ENCODE measurements around the gene GABRP. TPM values are rescaled to one million over a fixed set of nuclear protein-coding genes. Genes with fewer than 3 reads are reported as not detected.
A peak's percentile ranks its signal among the peaks of the same experiment; 100 is the strongest.

GABRP gene
- polyA plus RNA-seq, 1 of the 3 experiments (the other 2 are of a cell fraction), result 0.03 TPM

GRCh38 chr5:170751631-170752030, 31.9 kb upstream of the GABRP start:
- 28% methylated on average over 5 of the region's 11 CpGs for WGBS (ENCODE audit: low lambda C conversion rate)
- POLR2A ChIA-PET, result no interaction called here
- peak; percentile 69 for DNase-seq
- no peaks in the 10 kb centered on the region for H4K20me1 ChIP-seq (ENCODE audit: insufficient read depth)
- H3K4me1 ChIP-seq (ENCODE audit: control insufficient read depth in 1 of 2, insufficient read depth in 2 of 2, low read depth in 1 of 2, low read length in 1 of 2), result peaks cover 0 to 59% of the 10 kb centered on the region in 2 experiments; a peak in 1 of 4 replicates
- H3K4me2 ChIP-seq, result no peak overlapping the region
- peak overlapping the region in 1 of 2 experiments; percentile 91; a peak in 2 of 4 replicates for H3K27ac ChIP-seq (ENCODE audit: low read depth in 2 of 2, low read length in 1 of 2)
- H3K9me2 ChIP-seq, result no peaks in the 10 kb centered on the region
- CTCF ChIA-PET, result interaction anchor here (1.0 to 14.2 kb wide), 2 partner anchors 38 kb away, joined by 3 to 511 read pairs; partner anchors contain the start of gene GABRP
- no peaks in the 10 kb centered on the region for H3K79me2 ChIP-seq (ENCODE audit: insufficient read depth)
- no peaks in the 10 kb centered on the region for H3K36me3 ChIP-seq (replicated peaks in 1 of 2; ENCODE audit: control insufficient read depth in 1 of 2, insufficient read depth in 2 of 2, low read length in 1 of 2)
- no peak overlapping the region for H2AFZ ChIP-seq (ENCODE audit: low read depth)
- H3F3A ChIP-seq (replicated peaks; ENCODE audit: insufficient read depth), result no peaks in the 10 kb centered on the region
- H3K9me3 ChIP-seq, result no peaks in the 10 kb centered on the region
- no peak for TF ChIP-seq USF2 (IDR thresholded peaks at IDR 0.05; ENCODE audit: borderline replicate concordance, low read depth, low read length)
- TF ChIP-seq MXI1 (IDR thresholded peaks at IDR 0.05; ENCODE audit: low read depth, low read length), result peak; percentile 45; the same call in 1 of the 2 replicates
- TF ChIP-seq EP300 (IDR thresholded peaks at IDR 0.05; ENCODE audit: borderline replicate concordance in 1 of 2, low read depth in 1 of 2, low read length in 1 of 2), result peak in 1 of 2 experiments; percentile 93; a peak in 2 of 4 replicates
- no peak for TF ChIP-seq PBX3 (IDR thresholded peaks at IDR 0.05)
- peak; percentile 32 for TF ChIP-seq CHD2 (IDR thresholded peaks at IDR 0.05; ENCODE audit: low read length, partially characterized antibody)
- no peak for TF ChIP-seq CTCF (IDR thresholded peaks at IDR 0.05)
- TF ChIP-seq ZBTB33 (IDR thresholded peaks at IDR 0.05; ENCODE audit: borderline replicate concordance, low read depth), result no peak
- no peak for TF ChIP-seq USF1 (IDR thresholded peaks at IDR 0.05; ENCODE audit: borderline replicate concordance, low read depth)
- TF ChIP-seq GATA2 (CRISPR knock-in tag; IDR thresholded peaks at IDR 0.05), result peak; percentile 77
- no peak for TF ChIP-seq IRF3 (IDR thresholded peaks at IDR 0.05; ENCODE audit: low read depth, low read length)
- TF ChIP-seq RCOR1 (IDR thresholded peaks at IDR 0.05; ENCODE audit: low read length), result peak; percentile 86
- peak; percentile 38; the same call in 1 of the 2 replicates for TF ChIP-seq FOXJ3 (CRISPR knock-in tag; IDR thresholded peaks at IDR 0.05)
- no peak for TF ChIP-seq EZH2phosphoT487 (IDR thresholded peaks at IDR 0.05; ENCODE audit: borderline replicate concordance, low read depth)
- H3K27me3 ChIP-seq (ENCODE audit: insufficient read depth), result no peaks in the 10 kb centered on the region
- H3K9ac ChIP-seq, result no peak overlapping the region
- no peak overlapping the region for H3K4me3 ChIP-seq (ENCODE audit: low read depth in 2 of 2, low read length in 1 of 2)

Data from SK-N-SH (cell line).